HCT116 (cell line): ENCODE measurements around the gene ACAT1. TPM values are rescaled to one million over a fixed set of nuclear protein-coding genes. Genes with fewer than 3 reads are reported as not detected.
A peak's percentile ranks its signal among the peaks of the same experiment; 100 is the strongest.
"Not testable (repeated sequence)": the region's sequence is repeated elsewhere in the genome, so short reads cannot be mapped to it uniquely, and the experiment has no call there.

Source experiments
- ATAC-seq: fragments of 200-7000 bp; cut with Tn5 transposase; 2 replicates; pipeline ENCODE4 v1.9.1; 2020; ENCODE audit warnings: mild to moderate bottlenecking, moderate library complexity
- BruUV-seq: library from RNA; stranded (reverse); fragments of 400-500 nt; replicated peaks from 2 replicates; lab custom pipeline; 2021; lab: Mats Ljungman, UMichigan
- CTCF ChIA-PET: fragments of 300-600 bp; sonication (Branson Sonifier 250); formaldehyde crosslinking; loops from one replicate; lab custom pipeline; 2021; ENCODE audit warnings: antibody characterized with exemption; lab: Charles Lee
- POLR2A ChIA-PET: fragments of 300-600, 350-600 bp; sonication (Branson Sonifier 250); formaldehyde crosslinking; loops from one replicate; lab custom pipeline; 2021; ENCODE audit warnings: antibody characterized with exemption; lab: Charles Lee
- RAD21 ChIA-PET, 2 experiments: fragments of 300-600 bp; sonication (Branson Sonifier 250); formaldehyde crosslinking; loops; one replicate each; lab custom pipeline; 2023; ENCODE audit warnings: low total read pairs in 2 of 2; ENCODE audit not compliant: uncharacterized antibody in 2 of 2, unreplicated experiment in 2 of 2, low non-redundant PET in 1 of 2; lab: Charles Lee
- DNase-seq: peaks from one replicate; pipeline ENCODE4 v3.0.0-alpha.2; 2010; ENCODE audit warnings: low read depth, low spot score
- H2AFZ ChIP-seq: fragments of 200-600 bp; shearing (Covaris generic), sonication (generic); 2 replicates; pipeline ENCODE4 v1.6.1; 2017; ENCODE audit warnings: low read depth, mixed run types, mixed read lengths, antibody characterized with exemption, low read length; ENCODE audit not compliant: poor library complexity, severe bottlenecking
- H3K27ac ChIP-seq: 2 replicates; pipeline ENCODE4 v1.5.1; 2012; ENCODE audit warnings: low read depth, low read length
- H3K27me3 ChIP-seq: fragments of 200-600 bp; sonication (generic); 2 replicates; pipeline ENCODE4 v1.6.1; 2016; ENCODE audit warnings: mixed run types, low read length, mixed read lengths; ENCODE audit not compliant: insufficient read depth
- H3K36me3 ChIP-seq, 2 experiments: fragments of 200-500 bp in 1 of 2; fragments of 200-600 bp in 1 of 2; sonication (Bioruptor generic) in 1 of 2; sonication (generic) in 1 of 2; 2 replicates each; pipeline versions ENCODE4 v1.5.1 to v1.6.1; 2014 to 2016; ENCODE audit warnings: low read length in 2 of 2, inconsistent platforms in 1 of 2, mixed read lengths in 1 of 2, mixed run types in 1 of 2; ENCODE audit not compliant: insufficient read depth in 2 of 2, control insufficient read depth in 1 of 2
- H3K4me1 ChIP-seq, 2 experiments: fragments of 200-600 bp in 1 of 2; sonication (generic) in 1 of 2; 2 replicates each; pipeline versions ENCODE4 v1.5.1 to v1.6.1; 2012 to 2017; ENCODE audit warnings: low read length in 2 of 2, inconsistent platforms in 1 of 2, mild to moderate bottlenecking in 1 of 2, mixed read lengths in 1 of 2, mixed run types in 1 of 2, moderate library complexity in 1 of 2; ENCODE audit not compliant: insufficient read depth in 2 of 2, control insufficient read depth in 1 of 2
- H3K4me2 ChIP-seq: fragments of 200-600 bp; sonication (generic); 2 replicates; pipeline ENCODE4 v1.6.1; 2017; ENCODE audit warnings: mixed run types, low read length, mixed read lengths
- H3K4me3 ChIP-seq, 2 experiments: fragments of 200-600 bp in 1 of 2; sonication (generic) in 1 of 2; replicated peaks in 1 of 2; 2 replicates each; pipeline ENCODE4 v1.5.1; 2011 to 2016; ENCODE audit warnings: low read length in 2 of 2, control low read depth in 1 of 2, low read depth in 1 of 2, mild to moderate bottlenecking in 1 of 2, mixed read lengths in 1 of 2, mixed run types in 1 of 2
- H3K79me2 ChIP-seq: fragments of 200-600 bp; sonication (generic); 2 replicates; pipeline ENCODE4 v1.6.1; 2017; ENCODE audit warnings: mild to moderate bottlenecking, mixed run types, low read length, moderate library complexity, mixed read lengths; ENCODE audit not compliant: insufficient read depth
- H3K9ac ChIP-seq: fragments of 200-600 bp; sonication (generic); 2 replicates; pipeline ENCODE4 v1.6.1; 2016; ENCODE audit warnings: low read length, mixed read lengths
- H3K9me2 ChIP-seq: fragments of 200-600 bp; sonication (generic), shearing (Covaris generic); 2 replicates; pipeline ENCODE4 v1.6.1; 2017; ENCODE audit warnings: mixed run types, mild to moderate bottlenecking, moderate library complexity; ENCODE audit not compliant: insufficient read depth
- H3K9me3 ChIP-seq, 2 experiments: fragments of 200-500 bp in 1 of 2; fragments of 200-600 bp in 1 of 2; sonication (Bioruptor generic) in 1 of 2; sonication (generic) in 1 of 2; 2 replicates each; pipeline ENCODE4 v1.6.1; 2014 to 2017; ENCODE audit warnings: low read length in 2 of 2, mixed read lengths in 2 of 2, inconsistent platforms in 1 of 2, low read depth in 1 of 2, mild to moderate bottlenecking in 1 of 2, mixed run types in 1 of 2, moderate library complexity in 1 of 2; ENCODE audit not compliant: control insufficient read depth in 1 of 2, insufficient read depth in 1 of 2
- H4K20me1 ChIP-seq: fragments of 200-600 bp; sonication (generic), shearing (Covaris generic); 2 replicates; pipeline ENCODE4 v1.6.1; 2017; ENCODE audit warnings: mixed run types, mild to moderate bottlenecking, moderate library complexity; ENCODE audit not compliant: insufficient read depth
- CBX3 ChIP-seq: IDR thresholded peaks from 2 replicates; pipeline ENCODE4 v1.6.1; 2012; ENCODE audit warnings: low read depth
- CEBPB ChIP-seq: IDR thresholded peaks from 2 replicates; pipeline ENCODE4 v1.6.1; 2012; ENCODE audit warnings: low read depth
- CTCF ChIP-seq, 3 experiments: fragments of 200-600 bp in 1 of 3; sonication (generic) in 1 of 3; IDR thresholded peaks in 2 of 3; conservative IDR thresholded peaks in 1 of 3; 2 replicates each; pipeline ENCODE4 v1.5.1; 2012 to 2017; ENCODE audit warnings: low read depth in 2 of 3, low read length in 2 of 3, antibody characterized with exemption in 1 of 3, borderline replicate concordance in 1 of 3, control low read depth in 1 of 3, mild to moderate bottlenecking in 1 of 3, mixed read lengths in 1 of 3, mixed run types in 1 of 3, moderate library complexity in 1 of 3; ENCODE audit not compliant: insufficient read depth in 1 of 3
- EZH2phosphoT487 ChIP-seq: fragments of 200-600 bp; IDR thresholded peaks from 2 replicates; pipeline ENCODE4 v1.6.1; 2018; ENCODE audit warnings: antibody characterized with exemption, borderline replicate concordance
- RAD21 ChIP-seq: IDR thresholded peaks from 2 replicates; pipeline ENCODE4 v1.6.1; 2012; ENCODE audit warnings: low read depth, mild to moderate bottlenecking
- intact Hi-C: fragments of 100-400 bp; cut with micrococcal nuclease; formaldehyde crosslinking; loops from 2 replicates; pipeline ENCODE4 v1.10.0; 2022
- total RNA-seq: library from RNA; stranded (reverse); gene quantifications from one replicate; pipeline ENCODE4 v1.2.1, GENCODE V29; 2021; ENCODE audit not compliant: unreplicated experiment

ACAT1 gene
- total RNA-seq, 1 experiment from 2014 or later: 83.8 TPM

GRCh38 chr11:108117746-108118371 lies 3.5 kb upstream of the ACAT1 start:
- POLR2A ChIA-PET: interaction anchor here (1.5 kb wide), 1 partner anchor 538 kb away, joined by 3 read pairs; no protein-coding TSS in a partner anchor
- CTCF ChIA-PET: interaction anchor here (0.8 to 3.4 kb wide), 19 partner anchors 9 to 1823 kb away, joined by 3 to 23 read pairs (median 6); partner anchors contain the start of genes ATM, DDX10 and NPAT
- Histone ChIP-seq H3K4me2 (no peak overlapping the region), H3K36me3 (no peaks in the 10 kb centered on the region), H3K9ac (no peak overlapping the region), H3K27ac (no peak overlapping the region), H3K79me2 (peaks cover 12% of the 10 kb centered on the region), H3K4me1 (peaks cover 5 to 28% of the 10 kb centered on the region in 2 experiments; a peak in 3 of 4 replicates), H3K9me2 (no peaks in the 10 kb centered on the region), H3K27me3 (no peaks in the 10 kb centered on the region), H3K9me3 (no peaks in the 10 kb centered on the region), H2AFZ (no peak overlapping the region), H4K20me1 (no peaks in the 10 kb centered on the region), H3K4me3 (no peak overlapping the region)
- intact Hi-C loops: loop anchor here (2.0 kb wide), 3 partner anchors 105 to 537 kb away; partner anchors contain the start of genes ATM and NPAT
- ATAC-seq: no peak
- BruUV-seq: no TSS peak
- DNase-seq: peak; percentile 52
- RAD21 ChIA-PET: interaction anchor here (0.7 to 1.0 kb wide), 2 partner anchors 538 to 578 kb away, joined by 3 read pairs; no protein-coding TSS in a partner anchor
- TF ChIP-seq CTCF (IDR thresholded peaks at IDR 0.05 in 2 of 3, conservative IDR thresholded peaks at IDR 0.05 in 1 of 3; ENCODE audit: borderline replicate concordance in 1 of 3, insufficient read depth in 1 of 3, low read depth in 2 of 3, low read length in 2 of 3) (peak; percentile 61 to 75 (median 66); a peak in 5 of 6 replicates), RAD21 (peak; percentile 85), CEBPB (peak; percentile 12; the same call in 1 of the 2 replicates), CBX3 (no peak), EZH2phosphoT487 (no peak)

GRCh38 chr11:108120936-108121273 lies 462 bp upstream of the ACAT1 start:
- peak overlapping the region; percentile 85 for H3K9ac ChIP-seq
- H3K9me3 ChIP-seq, H3K36me3 ChIP-seq, RAD21 ChIA-PET, H3K27me3 ChIP-seq, DNase-seq, H3K27ac ChIP-seq, ATAC-seq, intact Hi-C loops, H4K20me1 ChIP-seq, CTCF ChIA-PET, H3K9me2 ChIP-seq: not testable (repeated sequence)
- H3K4me1 ChIP-seq: peaks cover 11 to 38% of the 10 kb centered on the region in 2 experiments
- H3K79me2 ChIP-seq: peaks cover 40% of the 10 kb centered on the region
- H3K4me2 ChIP-seq: peak overlapping the region; percentile 87
- H2AFZ ChIP-seq: peak overlapping the region; percentile 80
- POLR2A ChIA-PET: interaction anchor here (0.8 kb wide), 1 partner anchor 23 kb away, joined by 3 read pairs; no protein-coding TSS in a partner anchor
- BruUV-seq: TSS peak; percentile 69
- peak overlapping the region; percentile 77 to 80 for H3K4me3 ChIP-seq
